Right lobe of liver (tissue), 6 donors: ENCODE results near the gene DDX19B. TPM values are rescaled to one million over a fixed set of nuclear protein-coding genes. Genes with fewer than 3 reads are reported as not detected.
"Not testable (repeated sequence)": the region's sequence is repeated elsewhere in the genome, so short reads cannot be mapped to it uniquely, and the experiment has no call there.

Experiments used
- ATAC-seq, 4 donors: fragments of 200-7000 bp; cut with Tn5 transposase; one replicate each; pipeline ENCODE4 v1.9.1; 2020; ENCODE audit warnings: mild to moderate bottlenecking in 4 of 4, moderate library complexity in 4 of 4
- DNase-seq, 3 donors: peaks; one replicate each; pipeline ENCODE4 v3.0.0-alpha.2; 2020
- H3K27ac ChIP-seq, 3 donors: fragments of 200-600 bp; one replicate each; pipeline ENCODE4 v1.8.0; 2022
- H3K27me3 ChIP-seq, 2 donors: fragments of 200-600 bp; one replicate each; pipeline ENCODE4 v1.8.0; 2022
- H3K36me3 ChIP-seq, 4 donors: fragments of 200-600 bp; sonication (generic) in 1 of 4; one replicate each; pipeline versions ENCODE4 v1.5.1 to v1.8.0; 2017 to 2022; ENCODE audit warnings: control low read depth in 1 of 4
- H3K4me1 ChIP-seq, 4 donors: fragments of 200-600 bp; sonication (generic) in 1 of 4; one replicate each; pipeline versions ENCODE4 v1.5.1 to v1.8.0; 2017 to 2022; ENCODE audit warnings: control low read depth in 1 of 4
- H3K4me3 ChIP-seq, 3 donors: fragments of 200-600 bp; one replicate each; pipeline ENCODE4 v1.8.0; 2022
- H3K9me3 ChIP-seq, 4 donors: fragments of 200-600 bp; sonication (generic) in 1 of 4; one replicate each; pipeline versions ENCODE4 v1.5.1 to v1.8.0; 2017 to 2022; ENCODE audit warnings: control low read depth in 1 of 4
- POLR2A ChIP-seq: fragments of 450-650 bp; IDR thresholded peaks from one replicate; pipeline ENCODE4 v1.6.1; 2017; ENCODE audit warnings: antibody characterized with exemption, mild to moderate bottlenecking
- WGBS: methylation state at CpG from one replicate; pipeline ENCODE4 v1.1.6; 2018; ENCODE audit warnings: low coverage, low lambda C conversion rate; ENCODE audit not compliant: insufficient coverage; ENCODE audit errors: missing lambda C conversion rate; 5-methylcytosine and 5-hydroxymethylcytosine counted together
- intact Hi-C, 2 donors: fragments of 100-400 bp; cut with DNase I; formaldehyde crosslinking; loops; one replicate each; pipeline versions ENCODE4 v1.11.2 to v1.14.1; 2022
- long read RNA-seq: library from polyadenylated mRNA; unstranded; transcript quantifications from one replicate; pipeline ENCODE4 v2.0.0, GENCODE V29; 2019
- total RNA-seq, 6 experiments: library from RNA; depleted of rRNA in 2 of 6; stranded (reverse); fragments of >200 nt in 2 of 6; fragmentation: NEBNext Ultra II Directional in 3 of 6; extraction: Animal tissue kit (Norgen Biotek cat#: 25700) in 3 of 6; gene quantifications; one replicate each; pipeline versions ENCODE4 v1.1.0 to v1.2.4, GENCODE V29; 2016 to 2023
- TF ChIP-seq, protein P1 (sequence below), 4 donors: fragments of 200-600 bp in 3 of 4; fragments of 450-650 bp in 1 of 4; IDR thresholded peaks; one replicate each; pipeline versions ENCODE4 v1.5.1 to v1.8.0; 2016 to 2022; ENCODE audit warnings: antibody characterized with exemption in 4 of 4, mild to moderate bottlenecking in 2 of 4
- donor health status: DM: no; HTN: yes; CAD: no.
- donor health status: DM: no; HTN: no; CAD: no.
- donor health status: DM: no; HTN: no; CAD: no.
- donor health status: DM: no; HTN: yes; CAD: no.
- donor health status: DM: no; HTN: yes; CAD: no.

The DDX19B gene
- total RNA-seq: 10 to 100 TPM; 15.2 to 32.3 (median 20.0) TPM
- long read RNA-seq, partial matches to known transcripts: 2 of 6 reads
- long read RNA-seq, other reads (novel, unspliced or antisense): 0 of 6 reads

GRCh38 chr16:70298988-70299938, at the start of gene DDX19B:
Gene DDX19B (plus strand): TSS chr16:70299186. CDS start chr16:70299298, 112 bp downstream.
- H3K27ac ChIP-seq: peak within 1 kb of the TSS; percentile 96 to 98 (median 97)
- DNase-seq (peak; percentile 87 to 90 (median 88)), ATAC-seq (peak; percentile 91 to 96 (median 94))
- H3K4me3 ChIP-seq: peak within 1 kb of the TSS; percentile 80 to 91 (median 83)
- peak; percentile 86 for TF ChIP-seq POLR2A
- TF ChIP-seq, protein P1, sequence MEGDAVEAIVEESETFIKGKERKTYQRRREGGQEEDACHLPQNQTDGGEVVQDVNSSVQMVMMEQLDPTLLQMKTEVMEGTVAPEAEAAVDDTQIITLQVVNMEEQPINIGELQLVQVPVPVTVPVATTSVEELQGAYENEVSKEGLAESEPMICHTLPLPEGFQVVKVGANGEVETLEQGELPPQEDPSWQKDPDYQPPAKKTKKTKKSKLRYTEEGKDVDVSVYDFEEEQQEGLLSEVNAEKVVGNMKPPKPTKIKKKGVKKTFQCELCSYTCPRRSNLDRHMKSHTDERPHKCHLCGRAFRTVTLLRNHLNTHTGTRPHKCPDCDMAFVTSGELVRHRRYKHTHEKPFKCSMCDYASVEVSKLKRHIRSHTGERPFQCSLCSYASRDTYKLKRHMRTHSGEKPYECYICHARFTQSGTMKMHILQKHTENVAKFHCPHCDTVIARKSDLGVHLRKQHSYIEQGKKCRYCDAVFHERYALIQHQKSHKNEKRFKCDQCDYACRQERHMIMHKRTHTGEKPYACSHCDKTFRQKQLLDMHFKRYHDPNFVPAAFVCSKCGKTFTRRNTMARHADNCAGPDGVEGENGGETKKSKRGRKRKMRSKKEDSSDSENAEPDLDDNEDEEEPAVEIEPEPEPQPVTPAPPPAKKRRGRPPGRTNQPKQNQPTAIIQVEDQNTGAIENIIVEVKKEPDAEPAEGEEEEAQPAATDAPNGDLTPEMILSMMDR (IDR thresholded peaks at IDR 0.05): peak in 1 of 4 donors; percentile 9
- H3K4me1 ChIP-seq: peaks cover 0 to 12% (median 0%) of the 10 kb centered on the region in 4 donors
- H3K36me3 ChIP-seq: no peaks in the 10 kb centered on the region
- H3K27me3 ChIP-seq: no peaks in the 10 kb centered on the region
- intact Hi-C loops: no loop called here
- under 1% methylated on average over 13 of the region's 37 CpGs for WGBS
- no peaks in the 10 kb centered on the region for H3K9me3 ChIP-seq

DNA sequence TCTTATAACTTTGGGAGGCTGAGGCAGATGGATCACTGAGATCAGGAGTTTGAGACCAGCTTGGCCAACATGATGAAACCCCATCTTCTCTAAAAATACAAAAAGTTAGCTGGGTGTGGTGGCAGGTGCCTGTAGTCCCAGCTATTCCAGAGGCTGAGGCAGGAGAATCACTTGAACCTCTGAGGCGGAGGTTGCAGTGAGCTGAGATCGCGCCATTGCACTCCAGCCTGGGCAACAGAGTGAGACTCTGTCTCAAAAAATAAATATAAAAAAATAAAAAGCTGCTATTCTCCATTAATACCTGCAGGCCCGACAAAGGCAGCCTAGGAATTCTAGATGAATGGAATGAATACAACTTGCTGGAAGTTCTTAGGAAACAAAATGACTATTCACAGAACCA, 49.3 kb upstream of the DDX19B start:
- not testable (repeated sequence) for H3K27me3 ChIP-seq, DNase-seq, H3K27ac ChIP-seq, H3K9me3 ChIP-seq, ATAC-seq
- intact Hi-C loops: loop anchor here in 1 of 2 donors (10.0 kb wide), 1 partner anchor 85 kb away; no protein-coding TSS in a partner anchor
- WGBS: 77% methylated on average over 4 of the region's 4 CpGs
- Histone ChIP-seq H3K4me3 (peak overlapping the region in 1 of 3 donors; percentile 84), H3K36me3 (peaks cover 0 to 27% (median 18%) of the 10 kb centered on the region in 4 donors), H3K4me1 (peaks cover 0 to 20% (median 8%) of the 10 kb centered on the region in 4 donors)

DNA sequence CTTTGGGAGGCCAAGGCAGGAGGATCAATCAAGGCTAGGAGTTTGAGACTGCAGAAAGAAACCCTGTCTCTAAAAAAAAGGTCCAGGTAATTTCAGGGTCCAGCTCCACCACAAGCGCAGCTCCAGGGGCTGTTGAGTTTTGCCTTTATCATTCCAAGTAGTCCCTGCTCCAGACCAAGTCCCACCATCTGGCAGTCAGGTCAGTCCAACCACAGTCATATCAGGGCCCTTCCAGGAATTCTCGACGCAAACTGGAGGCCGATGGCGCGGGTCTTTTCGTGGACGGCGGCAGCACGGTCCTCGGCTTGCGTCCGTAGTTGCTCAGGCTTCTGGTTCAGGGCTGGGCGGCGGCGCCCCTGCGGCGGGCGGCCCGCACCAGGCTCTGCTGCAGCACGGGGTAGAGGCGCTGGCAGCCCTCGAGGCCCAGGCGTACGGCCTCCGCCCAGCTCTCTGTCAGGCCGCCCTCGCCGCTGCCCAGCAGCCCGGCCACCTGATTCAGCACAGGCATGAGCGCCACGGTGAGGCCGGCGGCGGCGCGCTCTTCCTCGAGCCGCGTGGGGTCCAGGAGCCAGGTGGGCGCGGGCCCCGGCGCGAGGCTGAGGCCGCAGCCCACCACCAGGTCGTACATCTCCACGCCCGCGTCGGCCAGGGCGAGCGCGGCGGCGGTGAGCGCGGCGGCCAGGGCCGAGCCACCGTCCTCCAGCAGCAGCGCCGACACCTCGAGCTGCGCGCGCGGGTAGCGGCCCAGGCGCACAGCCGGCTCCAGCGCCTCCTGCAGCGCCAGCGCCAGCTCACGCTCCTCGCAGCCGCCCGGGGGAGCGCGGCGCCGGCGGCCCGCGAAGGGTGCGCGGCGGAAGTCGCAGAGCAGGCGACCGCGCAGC, 48.0 kb upstream of the DDX19B start:
- intact Hi-C loops: loop anchor here in 1 of 2 donors (10.0 kb wide), 1 partner anchor 86 kb away; no protein-coding TSS in a partner anchor
- DNase-seq (peak; percentile 70 to 82 (median 79)), ATAC-seq (peak; percentile 69 to 77 (median 74))
- Histone ChIP-seq H3K27ac (peak overlapping the region; percentile 29 to 74 (median 60)), H3K4me1 (peaks cover 0 to 20% (median 8%) of the 10 kb centered on the region in 4 donors), H3K36me3 (peaks cover 0 to 40% (median 27%) of the 10 kb centered on the region in 4 donors), H3K27me3 (no peaks in the 10 kb centered on the region), H3K9me3 (no peaks in the 10 kb centered on the region), H3K4me3 (peak overlapping the region; percentile 54 to 88 (median 84))
- WGBS: 60% methylated on average over 1 of the region's 92 CpGs
- TF ChIP-seq, protein P1 (IDR thresholded peaks at IDR 0.05): peak in 3 of 4 donors; percentile 4 to 41 (median 27)
- TF ChIP-seq POLR2A: no peak

- Histone ChIP-seq H3K4me3 (peak within 1 kb of the TSS; percentile 73 to 88 (median 84)), H3K4me1 (peaks cover 0 to 20% (median 8%) of the 10 kb centered on the region in 4 donors), H3K27me3 (no peaks in the 10 kb centered on the region), H3K9me3 (no peaks in the 10 kb centered on the region), H3K36me3 (peaks cover 0 to 48% (median 34%) of the 10 kb centered on the region in 4 donors), H3K27ac (peak within 1 kb of the TSS; percentile 60 to 79 (median 74))
- DNase-seq (peak; percentile 91 to 96 (median 92)), ATAC-seq (peak; percentile 95 to 98 (median 96))
- peak; percentile 77 for TF ChIP-seq POLR2A
- TF ChIP-seq, protein P1 (IDR thresholded peaks at IDR 0.05): peak; percentile 94 to 98 (median 96)
- 6% methylated on average over 8 of the region's 65 CpGs for WGBS
- intact Hi-C loops: loop anchor here in 1 of 2 donors (10.0 kb wide), 1 partner anchor 87 kb away; no protein-coding TSS in a partner anchor
Measured at GRCh38 chr16:70251629-70252354, 47.2 kb upstream of the DDX19B start, which contains the start of gene EXOSC6. Gene EXOSC6 (minus strand): TSS chr16:70251940. CDS start chr16:70251900, 40 bp downstream.
